Keratinocyte (primary cell): ENCODE measurements around the gene ABHD13. TPM values are rescaled to one million over a fixed set of nuclear protein-coding genes. Genes with fewer than 3 reads are reported as not detected.

Experiments
- DNase-seq: peaks from one replicate; pipeline ENCODE4 v3.0.0-alpha.2; 2011; ENCODE audit warnings: low read depth, missing footprints, low spot score
- FAIRE-seq: peaks from 2 replicates; lab custom pipeline; 2011; peaks lifted over from hg19 to GRCh38; lab: Jason Lieb, UNC
- H2AFZ ChIP-seq: 2 replicates; pipeline ENCODE4 v1.6.0; 2012; ENCODE audit warnings: low read length, control low read depth, inconsistent platforms; ENCODE audit not compliant: control insufficient read depth
- H3K27ac ChIP-seq: 2 replicates; pipeline ENCODE4 v1.5.1; 2011; ENCODE audit warnings: low read length; ENCODE audit not compliant: control insufficient read depth, insufficient read depth
- H3K27me3 ChIP-seq: 3 replicates; pipeline ENCODE4 v1.6.0; 2011; ENCODE audit warnings: low read length; ENCODE audit not compliant: control insufficient read depth, insufficient read depth; ENCODE audit errors: extremely low read depth
- H3K36me3 ChIP-seq, 2 experiments: 2 replicates in 1 of 2; 3 replicates in 1 of 2; pipeline ENCODE4 v1.5.1; 2011; ENCODE audit warnings: low read length in 2 of 2, mild to moderate bottlenecking in 1 of 2; ENCODE audit not compliant: control insufficient read depth in 2 of 2, insufficient read depth in 2 of 2; ENCODE audit errors: extremely low read depth in 1 of 2
- H3K4me1 ChIP-seq: 3 replicates; pipeline ENCODE4 v1.5.1; 2011; ENCODE audit warnings: low read length; ENCODE audit not compliant: control insufficient read depth, insufficient read depth; ENCODE audit errors: extremely low read depth
- H3K4me2 ChIP-seq: 3 replicates; pipeline ENCODE4 v1.6.0; 2011; ENCODE audit warnings: low read depth, low read length; ENCODE audit not compliant: control insufficient read depth, insufficient read depth; ENCODE audit errors: extremely low read depth
- H3K4me3 ChIP-seq, 3 experiments: fragments of 200-600 bp in 1 of 3; sonication (generic) in 1 of 3; 2 replicates in 2 of 3; 3 replicates in 1 of 3; pipeline ENCODE4 v1.5.1; 2011 to 2016; ENCODE audit warnings: low read length in 3 of 3, mild to moderate bottlenecking in 3 of 3, control low read depth in 2 of 3, inconsistent platforms in 1 of 3, low read depth in 1 of 3, mixed read lengths in 1 of 3, mixed run types in 1 of 3, moderate library complexity in 1 of 3; ENCODE audit not compliant: control insufficient read depth in 2 of 3, insufficient read depth in 2 of 3; ENCODE audit errors: extremely low read depth in 1 of 3
- H3K79me2 ChIP-seq: 2 replicates; pipeline ENCODE4 v1.6.0; 2012; ENCODE audit warnings: low read length; ENCODE audit not compliant: control insufficient read depth, insufficient read depth
- H3K9ac ChIP-seq: 3 replicates; pipeline ENCODE4 v1.6.0; 2011; ENCODE audit warnings: low read length; ENCODE audit not compliant: control insufficient read depth, insufficient read depth; ENCODE audit errors: extremely low read depth
- H3K9me1 ChIP-seq: 3 replicates; pipeline ENCODE4 v1.6.0; 2011; ENCODE audit warnings: low read length; ENCODE audit not compliant: control insufficient read depth, insufficient read depth; ENCODE audit errors: extremely low read depth
- H3K9me3 ChIP-seq: 2 replicates; pipeline ENCODE4 v1.5.1; 2012; ENCODE audit warnings: low read depth, low read length; ENCODE audit not compliant: control insufficient read depth
- H4K20me1 ChIP-seq: 3 replicates; pipeline ENCODE4 v1.6.0; 2011; ENCODE audit warnings: low read length; ENCODE audit not compliant: control insufficient read depth, insufficient read depth; ENCODE audit errors: extremely low read depth
- CTCF ChIP-seq, 3 experiments: IDR thresholded peaks in 1 of 3; conservative IDR thresholded peaks in 1 of 3; optimal IDR thresholded peaks in 1 of 3; 2 replicates in 2 of 3; 3 replicates in 1 of 3; pipeline versions ENCODE3 to v1.5.1; 2011; ENCODE audit warnings: low read length in 3 of 3, mild to moderate bottlenecking in 3 of 3, moderate library complexity in 2 of 3, control low read depth in 1 of 3, inconsistent platforms in 1 of 3; ENCODE audit not compliant: insufficient read depth in 2 of 3; ENCODE audit errors: extremely low read depth in 1 of 3
- EZH2 ChIP-seq: IDR thresholded peaks from one replicate; pipeline ENCODE4 v1.6.1; 2012; ENCODE audit warnings: inconsistent platforms, mild to moderate bottlenecking, low read length, moderate library complexity
- dilution Hi-C: fragments of 300-500 bp; cut with MboI; formaldehyde crosslinking; loops from one replicate; pipeline ENCODE4 v1.7.0; 2020; ENCODE audit warnings: low sequenced_read_pairs; ENCODE audit not compliant: extremely low pct_ligation_motif_present
- polyA plus RNA-seq, 5 experiments: library from polyadenylated mRNA; depleted of rRNA in 3 of 5; stranded (reverse) in 3 of 5; stranded (forward) in 1 of 5; unstranded in 1 of 5; fragments of >200 nt; gene quantifications; 1 replicate in 1 of 5; 2 replicates in 3 of 5; 3 replicates in 1 of 5; pipeline versions ENCODE4 v1.2.1 to v1.2.3, GENCODE V29; 2011 to 2012; ENCODE audit warnings: missing spikeins in 2 of 5, low read depth in 1 of 5, low replicate concordance in 1 of 5

The ABHD13 gene
- polyA plus RNA-seq, 1 donor (not counting 4 experiments of a cell fraction or from before 2014, with no cell fraction given), result 12.8 TPM

GRCh38 chr13:108188260-108188659 is 29.9 kb upstream of the ABHD13 start:
- no peak overlapping the region for H2AFZ ChIP-seq
- no peaks in the 10 kb centered on the region for H3K27me3 ChIP-seq
- no peaks in the 10 kb centered on the region for H3K79me2 ChIP-seq
- TF ChIP-seq CTCF (optimal IDR thresholded peaks at IDR 0.05 in 1 of 3, IDR thresholded peaks at IDR 0.05 in 1 of 3, conservative IDR thresholded peaks at IDR 0.05 in 1 of 3; ENCODE audit: extremely low read depth in 1 of 3, insufficient read depth in 2 of 3, low read length in 3 of 3), result no peak
- TF ChIP-seq EZH2, result no peak
- H3K4me1 ChIP-seq, result no peaks in the 10 kb centered on the region
- no peaks in the 10 kb centered on the region for H4K20me1 ChIP-seq
- DNase-seq, result no peak
- no peaks in the 10 kb centered on the region for H3K36me3 ChIP-seq
- H3K9ac ChIP-seq, result no peak overlapping the region
- dilution Hi-C loops, result no loop called here
- H3K27ac ChIP-seq, result no peak overlapping the region
- H3K4me3 ChIP-seq, result no peak overlapping the region
- no peak for FAIRE-seq
- no peak overlapping the region for H3K4me2 ChIP-seq
- H3K9me3 ChIP-seq, result no peaks in the 10 kb centered on the region
- no peaks in the 10 kb centered on the region for H3K9me1 ChIP-seq

- H3K79me2 ChIP-seq, result no peaks in the 10 kb centered on the region
- peaks cover 11% of the 10 kb centered on the region for H3K9me3 ChIP-seq
- H3K4me2 ChIP-seq, result no peak overlapping the region
- dilution Hi-C loops, result no loop called here
- H3K27me3 ChIP-seq, result no peaks in the 10 kb centered on the region
- peaks cover 13% of the 10 kb centered on the region for H3K4me1 ChIP-seq
- FAIRE-seq, result no peak
- no peak for DNase-seq
- no peak overlapping the region for H2AFZ ChIP-seq
- H3K4me3 ChIP-seq, result no peak overlapping the region
- no peak overlapping the region for H3K27ac ChIP-seq
- no peaks in the 10 kb centered on the region for H4K20me1 ChIP-seq
- no peaks in the 10 kb centered on the region for H3K36me3 ChIP-seq
- TF ChIP-seq CTCF (optimal IDR thresholded peaks at IDR 0.05 in 1 of 3, IDR thresholded peaks at IDR 0.05 in 1 of 3, conservative IDR thresholded peaks at IDR 0.05 in 1 of 3; ENCODE audit: extremely low read depth in 1 of 3, insufficient read depth in 2 of 3, low read length in 3 of 3) (no peak), EZH2 (no peak)
- H3K9me1 ChIP-seq, result no peaks in the 10 kb centered on the region
- H3K9ac ChIP-seq, result no peak overlapping the region
These were observed 27.3 kb upstream of the ABHD13 start for GRCh38 chr13:108190897-108191296.
